H9 (cell line): Measurements from ENCODE around the gene HDC. TPM values are rescaled to one million over a fixed set of nuclear protein-coding genes. Genes with fewer than 3 reads are reported as not detected.

Experiments used
- DNase-seq: peaks from one replicate; pipeline ENCODE4 v3.0.0-alpha.2; 2017
- H2AFZ ChIP-seq: one replicate; pipeline ENCODE4 v1.6.1; 2013; ENCODE audit warnings: mild to moderate bottlenecking, low read length, control low read depth, moderate library complexity
- H2AK5ac ChIP-seq: 2 replicates; pipeline ENCODE4 v1.6.1; 2013; ENCODE audit warnings: low read length, control low read depth, mixed read lengths; ENCODE audit not compliant: insufficient read length
- H2BK120ac ChIP-seq: one replicate; pipeline ENCODE4 v1.6.1; 2013; ENCODE audit warnings: low read depth, mild to moderate bottlenecking, low read length, control low read depth, inconsistent platforms; ENCODE audit not compliant: poor library complexity, severe bottlenecking
- H2BK12ac ChIP-seq: 2 replicates; pipeline ENCODE4 v1.6.1; 2013; ENCODE audit warnings: low read length, control low read depth, mixed read lengths, low read depth; ENCODE audit not compliant: insufficient read length
- H2BK15ac ChIP-seq: 2 replicates; pipeline ENCODE4 v1.6.1; 2013; ENCODE audit warnings: low read depth, low read length, control low read depth
- H2BK20ac ChIP-seq: one replicate; pipeline ENCODE4 v1.6.1; 2013; ENCODE audit warnings: low read depth, mild to moderate bottlenecking, low read length, control low read depth, inconsistent platforms; ENCODE audit not compliant: poor library complexity, severe bottlenecking
- H2BK5ac ChIP-seq: 2 replicates; pipeline ENCODE4 v1.6.1; 2013; ENCODE audit warnings: low read length, control low read depth, mixed read lengths; ENCODE audit not compliant: insufficient read length
- H3K14ac ChIP-seq: 2 replicates; pipeline ENCODE4 v1.6.1; 2013; ENCODE audit warnings: low read length, control low read depth; ENCODE audit not compliant: insufficient read depth
- H3K18ac ChIP-seq: 2 replicates; pipeline ENCODE4 v1.6.1; 2013; ENCODE audit warnings: low read depth, mild to moderate bottlenecking, mixed read lengths, low read length, control low read depth; ENCODE audit not compliant: insufficient read length
- H3K23ac ChIP-seq: 2 replicates; pipeline ENCODE4 v1.6.1; 2013; ENCODE audit warnings: low read length, control low read depth, mixed read lengths, low read depth; ENCODE audit not compliant: insufficient read length
- H3K23me2 ChIP-seq: 2 replicates; pipeline ENCODE4 v1.6.1; 2013; ENCODE audit warnings: low read depth, mild to moderate bottlenecking, mixed read lengths, low read length, control low read depth; ENCODE audit not compliant: insufficient read length, poor library complexity, severe bottlenecking
- H3K27ac ChIP-seq: 2 replicates; pipeline ENCODE4 v1.5.1; 2013; ENCODE audit warnings: low read length, control low read depth, mixed read lengths, low read depth; ENCODE audit not compliant: insufficient read length
- H3K27me3 ChIP-seq: 2 replicates; pipeline ENCODE4 v1.6.1; 2013; ENCODE audit warnings: low read length, control low read depth, inconsistent platforms; ENCODE audit not compliant: insufficient read depth
- H3K4ac ChIP-seq: 2 replicates; pipeline ENCODE4 v1.6.1; 2013; ENCODE audit warnings: low read depth, mild to moderate bottlenecking, control low read depth, inconsistent platforms, low read length, moderate library complexity
- H3K4me1 ChIP-seq: 2 replicates; pipeline ENCODE4 v1.6.1; 2013; ENCODE audit warnings: low read length, control low read depth, inconsistent platforms; ENCODE audit not compliant: insufficient read depth
- H3K4me2 ChIP-seq: 2 replicates; pipeline ENCODE4 v1.6.1; 2013; ENCODE audit warnings: low read length, control low read depth, mixed read lengths; ENCODE audit not compliant: insufficient read length, insufficient read depth
- H3K56ac ChIP-seq: 2 replicates; pipeline ENCODE4 v1.6.1; 2013; ENCODE audit warnings: low read depth, mild to moderate bottlenecking, mixed read lengths, low read length, control low read depth; ENCODE audit not compliant: insufficient read length
- H3K79me1 ChIP-seq: 2 replicates; pipeline ENCODE4 v1.6.1; 2013; ENCODE audit warnings: low read depth, mild to moderate bottlenecking, moderate library complexity, low read length, control low read depth, inconsistent platforms; ENCODE audit not compliant: insufficient read depth, poor library complexity, severe bottlenecking
- H3K79me2 ChIP-seq: 2 replicates; pipeline ENCODE4 v1.6.1; 2013; ENCODE audit warnings: low read length, control low read depth, inconsistent platforms; ENCODE audit not compliant: insufficient read depth
- H3K9ac ChIP-seq: 2 replicates; pipeline ENCODE4 v1.6.1; 2013; ENCODE audit warnings: low read length, control low read depth, mixed read lengths; ENCODE audit not compliant: insufficient read length; ENCODE audit errors: extremely low read depth
- H3K9me3 ChIP-seq: one replicate; pipeline ENCODE4 v1.6.1; 2013; ENCODE audit warnings: low read depth, low read length, inconsistent platforms; ENCODE audit not compliant: control insufficient read depth
- H3T11ph ChIP-seq: one replicate; pipeline ENCODE4 v1.6.1; 2013; ENCODE audit warnings: mild to moderate bottlenecking, low read length, control low read depth, inconsistent platforms
- H4K20me1 ChIP-seq: one replicate; pipeline ENCODE4 v1.6.1; 2013; ENCODE audit not compliant: control insufficient read depth, insufficient read length, insufficient read depth
- H4K5ac ChIP-seq: 2 replicates; pipeline ENCODE4 v1.6.1; 2013; ENCODE audit warnings: low read depth, mild to moderate bottlenecking, mixed read lengths, low read length, control low read depth; ENCODE audit not compliant: insufficient read length
- H4K8ac ChIP-seq: replicated peaks from 2 replicates; pipeline ENCODE4 v1.6.1; 2013; ENCODE audit warnings: low read length, control low read depth, mixed read lengths, low read depth; ENCODE audit not compliant: insufficient read length
- H4K91ac ChIP-seq: 2 replicates; pipeline ENCODE4 v1.6.1; 2013; ENCODE audit warnings: low read depth, mild to moderate bottlenecking, moderate library complexity, mixed read lengths, low read length, control low read depth; ENCODE audit not compliant: insufficient read length
- H3K27ac Mint-ChIP-seq, 3 experiments: 2 replicates in 2 of 3; 3 replicates in 1 of 3; pipeline ENCODE4 v1.8.0; 2020 to 2021; ENCODE audit warnings: mixed read lengths in 3 of 3, mild to moderate bottlenecking in 1 of 3, moderate library complexity in 1 of 3
- H3K27me3 Mint-ChIP-seq: 2 replicates; pipeline ENCODE4 v1.8.0; 2021; ENCODE audit warnings: low read depth, mild to moderate bottlenecking, moderate library complexity, mixed read lengths
- H3K36me3 Mint-ChIP-seq, 3 experiments: 2 replicates in 2 of 3; 3 replicates in 1 of 3; pipeline ENCODE4 v1.8.0; 2020 to 2021; ENCODE audit warnings: low read depth in 3 of 3, mixed read lengths in 3 of 3; ENCODE audit not compliant: insufficient read depth in 1 of 3
- H3K4me1 Mint-ChIP-seq, 2 experiments: 2 replicates each; pipeline ENCODE4 v1.8.0; 2020; ENCODE audit warnings: mixed read lengths in 2 of 2
- H3K4me3 Mint-ChIP-seq, 2 experiments: 2 replicates in 1 of 2; 3 replicates in 1 of 2; pipeline ENCODE4 v1.8.0; 2020 to 2021; ENCODE audit warnings: mild to moderate bottlenecking in 2 of 2, mixed read lengths in 2 of 2, moderate library complexity in 1 of 2
- H3K9me3 Mint-ChIP-seq, 2 experiments: 2 replicates in 1 of 2; 3 replicates in 1 of 2; pipeline ENCODE4 v1.8.0; 2020; ENCODE audit warnings: mild to moderate bottlenecking in 2 of 2, mixed read lengths in 2 of 2, moderate library complexity in 1 of 2
- CTCF ChIP-seq: fragments of 200-600 bp; sonication (generic); conservative IDR thresholded peaks from 3 replicates; pipeline ENCODE4 v1.8.0; 2021; ENCODE audit warnings: antibody characterized with exemption, mild to moderate bottlenecking
- WGBS: extraction: QIAGEN DNeasy Blood & Tissue Kit; methylation state at CpG from one replicate; pipeline ENCODE4 v1.1.7; 2013; ENCODE audit warnings: missing lambda C conversion rate, low lambda C conversion rate, mixed read lengths; ENCODE audit not compliant: insufficient read length; ENCODE audit errors: extremely low coverage; 5-methylcytosine and 5-hydroxymethylcytosine counted together
- total RNA-seq: library from RNA; stranded (reverse); gene quantifications from 2 replicates; pipeline ENCODE4 v1.2.1, GENCODE V29; 2021

The HDC gene
- total RNA-seq, 1 experiment from 2014 or later, result not detected

- no peak overlapping the region for H2BK5ac ChIP-seq
- H3K27ac ChIP-seq, result no peak overlapping the region
- no peaks in the 10 kb centered on the region for H3K9me3 ChIP-seq
- TF ChIP-seq CTCF, result no peak
- no peaks in the 10 kb centered on the region for H3K27me3 Mint-ChIP-seq
- WGBS, result no CpG with 5 or more reads among the region's 2 CpGs
- H2AFZ ChIP-seq, result no peak overlapping the region
- peaks cover 10 to 49% (median 21%) of the 10 kb centered on the region in 3 experiments; a peak in 6 of 7 replicates for H3K36me3 Mint-ChIP-seq
- H3K27ac Mint-ChIP-seq, result no peak overlapping the region
- H2BK15ac ChIP-seq, result no peak overlapping the region
- no peak overlapping the region for H3K4me3 Mint-ChIP-seq
- no peaks in the 10 kb centered on the region for H4K20me1 ChIP-seq
- H3K9me3 Mint-ChIP-seq, result no peaks in the 10 kb centered on the region
- H3K23ac ChIP-seq, result no peak overlapping the region
- H3K23me2 ChIP-seq, result no peaks in the 10 kb centered on the region
- H3K79me1 ChIP-seq, result no peaks in the 10 kb centered on the region
- H3K79me2 ChIP-seq, result no peaks in the 10 kb centered on the region
- H3K4ac ChIP-seq, result no peak overlapping the region
- no peak overlapping the region for H2BK20ac ChIP-seq
- H3K9ac ChIP-seq, result no peak overlapping the region
- H3K14ac ChIP-seq, result no peak overlapping the region
- H3K4me1 Mint-ChIP-seq, result no peaks in the 10 kb centered on the region
- no peak overlapping the region for H4K5ac ChIP-seq
- H4K91ac ChIP-seq, result no peak overlapping the region
- no peaks in the 10 kb centered on the region for H3K4me1 ChIP-seq
- no peak for DNase-seq
- no peak overlapping the region for H2AK5ac ChIP-seq
- no peak overlapping the region for H3K4me2 ChIP-seq
- no peak overlapping the region for H3K56ac ChIP-seq
- no peak overlapping the region for H4K8ac ChIP-seq
- no peak overlapping the region for H3K18ac ChIP-seq
- no peak overlapping the region for H3T11ph ChIP-seq
- no peaks in the 10 kb centered on the region for H3K27me3 ChIP-seq
- H2BK120ac ChIP-seq, result no peak overlapping the region
- no peak overlapping the region for H2BK12ac ChIP-seq
Observed at GRCh38 chr15:50289749-50290148, 24.2 kb upstream of the HDC start.
